AG09319 (cell line): ENCODE data around the gene PROX2.

ENCODE experiments used
- DNase-seq: peaks from one replicate; pipeline ENCODE4 v3.0.0-alpha.2; 2010; ENCODE audit warnings: low read depth; ENCODE audit errors: extremely low read depth
- TF ChIP-seq, protein P1 (sequence below): IDR thresholded peaks from 2 replicates; pipeline ENCODE4 v1.5.1; 2011; ENCODE audit warnings: low read depth, mild to moderate bottlenecking, inconsistent platforms, low read length, moderate library complexity

PROX2 gene

DNA sequence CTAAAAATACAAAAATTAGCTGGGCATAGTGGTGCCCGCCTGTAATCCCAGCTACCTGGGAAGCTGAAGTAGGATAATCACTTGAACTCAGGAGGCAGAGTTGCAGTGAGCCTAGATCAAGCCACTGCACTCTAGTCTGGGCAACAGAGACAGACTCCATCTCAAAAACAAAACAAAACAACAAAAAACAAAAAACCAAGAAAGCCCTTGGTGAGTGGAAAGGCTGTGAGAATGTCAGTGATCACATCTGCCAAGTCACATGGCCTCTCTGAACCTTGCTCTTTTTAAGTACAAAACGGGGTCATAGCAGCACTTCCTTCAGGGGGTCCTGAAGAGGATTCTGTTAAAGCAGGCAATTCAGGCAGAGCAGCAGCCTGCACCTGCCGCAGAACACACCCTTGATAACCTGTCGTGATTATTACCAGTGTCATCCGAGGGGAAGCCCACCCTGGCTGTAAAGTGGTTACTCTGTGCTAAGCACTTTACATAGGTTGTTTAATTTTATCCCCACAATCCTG, 37.5 kb upstream of the PROX2 start:
- TF ChIP-seq, protein P1, sequence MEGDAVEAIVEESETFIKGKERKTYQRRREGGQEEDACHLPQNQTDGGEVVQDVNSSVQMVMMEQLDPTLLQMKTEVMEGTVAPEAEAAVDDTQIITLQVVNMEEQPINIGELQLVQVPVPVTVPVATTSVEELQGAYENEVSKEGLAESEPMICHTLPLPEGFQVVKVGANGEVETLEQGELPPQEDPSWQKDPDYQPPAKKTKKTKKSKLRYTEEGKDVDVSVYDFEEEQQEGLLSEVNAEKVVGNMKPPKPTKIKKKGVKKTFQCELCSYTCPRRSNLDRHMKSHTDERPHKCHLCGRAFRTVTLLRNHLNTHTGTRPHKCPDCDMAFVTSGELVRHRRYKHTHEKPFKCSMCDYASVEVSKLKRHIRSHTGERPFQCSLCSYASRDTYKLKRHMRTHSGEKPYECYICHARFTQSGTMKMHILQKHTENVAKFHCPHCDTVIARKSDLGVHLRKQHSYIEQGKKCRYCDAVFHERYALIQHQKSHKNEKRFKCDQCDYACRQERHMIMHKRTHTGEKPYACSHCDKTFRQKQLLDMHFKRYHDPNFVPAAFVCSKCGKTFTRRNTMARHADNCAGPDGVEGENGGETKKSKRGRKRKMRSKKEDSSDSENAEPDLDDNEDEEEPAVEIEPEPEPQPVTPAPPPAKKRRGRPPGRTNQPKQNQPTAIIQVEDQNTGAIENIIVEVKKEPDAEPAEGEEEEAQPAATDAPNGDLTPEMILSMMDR = no peak

DNA sequence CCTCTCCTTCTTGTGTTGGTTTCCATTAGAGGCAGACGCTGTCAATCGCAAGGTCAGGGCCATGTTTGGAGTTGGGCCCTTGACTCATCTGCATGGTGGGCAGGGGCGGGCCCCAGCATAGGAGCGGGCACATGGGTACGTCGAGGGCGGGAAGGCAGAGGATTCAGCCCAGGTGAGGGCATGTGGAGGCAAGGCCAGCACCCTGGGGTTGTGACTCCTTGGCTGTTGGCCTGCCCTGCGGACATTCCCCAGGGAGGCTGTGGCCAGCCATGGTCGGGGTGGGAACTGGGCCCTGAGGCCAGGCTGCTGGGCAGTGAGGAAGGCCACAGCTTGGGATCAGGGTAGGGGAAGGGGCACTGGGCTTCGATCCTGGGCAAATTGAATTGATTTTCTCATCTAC, 36.9 kb upstream of the PROX2 start:
- TF ChIP-seq, protein P1 = no peak
- no peak for DNase-seq

More for the DNA sequence above, 37.5 kb upstream of the PROX2 start:
- DNase-seq = no peak

DNA sequence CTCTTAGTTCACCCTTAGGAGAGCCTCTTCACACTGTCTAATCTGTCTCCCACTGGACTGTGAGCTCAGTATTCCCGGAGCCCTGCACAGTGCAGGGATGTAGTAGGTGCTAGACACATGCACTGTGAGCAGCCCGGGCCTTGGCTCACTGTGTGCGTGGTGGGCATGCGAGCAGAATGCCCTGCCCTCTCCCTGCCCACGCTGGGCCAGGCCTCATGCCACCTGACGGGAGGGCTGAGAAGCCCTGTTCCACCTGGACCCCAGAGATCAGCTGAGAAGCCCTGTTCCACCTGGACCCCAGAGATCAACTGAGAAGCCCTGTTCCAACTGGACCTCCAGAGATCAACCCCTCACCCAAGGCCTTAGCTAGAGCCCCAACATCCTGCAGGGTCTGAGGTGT, 36.2 kb upstream of the PROX2 start:
- no peak for DNase-seq
- TF ChIP-seq, protein P1 = no peak

DNA sequence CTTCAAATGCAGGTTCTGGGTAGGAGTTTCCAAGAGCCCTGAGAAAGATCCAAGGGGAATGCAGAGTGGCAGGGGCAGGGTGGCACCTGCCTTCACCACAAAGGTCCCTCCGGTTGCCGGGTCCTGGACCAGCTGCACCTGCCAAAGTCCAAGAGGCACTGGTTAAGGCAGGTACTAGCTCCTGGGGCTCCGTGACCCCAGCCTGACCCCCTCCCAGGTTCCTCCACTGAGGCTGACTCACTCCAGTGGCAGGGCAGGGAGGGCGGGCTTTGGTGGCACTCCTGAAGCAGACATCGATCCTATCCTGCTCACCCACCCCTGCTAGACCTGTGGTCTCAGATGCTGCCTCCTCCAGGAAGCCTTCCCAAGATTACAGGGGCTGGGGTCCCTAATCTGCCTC, 35.8 kb upstream of the PROX2 start:
- DNase-seq = no peak
- TF ChIP-seq, protein P1 = no peak

DNA sequence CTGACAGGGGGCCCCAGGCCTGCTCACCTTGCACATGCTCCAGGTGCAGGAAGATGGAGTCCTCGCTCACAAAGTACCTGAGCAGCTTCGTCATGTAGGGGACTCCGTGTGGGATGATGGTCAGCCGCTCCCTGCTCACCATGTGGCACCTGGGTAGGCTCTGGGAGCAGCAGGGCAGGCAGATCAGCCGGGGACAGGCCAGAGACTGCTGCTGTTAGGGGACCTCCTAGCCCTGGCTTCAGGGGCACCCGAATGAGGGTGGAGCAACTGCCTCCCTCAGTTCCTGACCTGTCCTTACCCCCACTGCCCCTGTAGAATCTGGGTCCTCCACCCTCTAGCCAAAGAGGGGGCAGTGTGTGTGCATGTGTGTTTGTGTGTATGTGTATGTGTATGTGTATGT, 35.3 kb upstream of the PROX2 start:
- TF ChIP-seq, protein P1 = no peak
- no peak for DNase-seq

DNA sequence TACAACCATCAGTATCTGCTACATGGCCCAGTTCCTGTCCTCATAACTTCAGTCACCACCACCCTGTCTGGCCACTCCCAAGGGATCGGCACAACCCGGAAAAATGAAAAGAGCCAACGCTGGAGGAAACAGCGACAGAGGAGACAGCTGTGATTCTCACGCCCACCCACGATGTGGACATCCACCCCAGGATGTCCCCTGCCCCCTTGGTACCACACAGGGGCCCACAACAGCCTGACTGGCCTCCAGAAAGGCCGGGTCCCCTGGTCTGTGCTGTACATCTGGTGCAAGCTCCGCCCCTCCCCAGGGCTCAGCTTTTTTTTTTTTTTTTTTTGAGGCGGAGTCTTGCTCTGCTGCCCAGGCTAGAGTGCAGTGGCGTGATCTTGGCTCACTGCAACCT, 34.6 kb upstream of the PROX2 start:
- DNase-seq = no peak
- TF ChIP-seq, protein P1 = no peak

DNA sequence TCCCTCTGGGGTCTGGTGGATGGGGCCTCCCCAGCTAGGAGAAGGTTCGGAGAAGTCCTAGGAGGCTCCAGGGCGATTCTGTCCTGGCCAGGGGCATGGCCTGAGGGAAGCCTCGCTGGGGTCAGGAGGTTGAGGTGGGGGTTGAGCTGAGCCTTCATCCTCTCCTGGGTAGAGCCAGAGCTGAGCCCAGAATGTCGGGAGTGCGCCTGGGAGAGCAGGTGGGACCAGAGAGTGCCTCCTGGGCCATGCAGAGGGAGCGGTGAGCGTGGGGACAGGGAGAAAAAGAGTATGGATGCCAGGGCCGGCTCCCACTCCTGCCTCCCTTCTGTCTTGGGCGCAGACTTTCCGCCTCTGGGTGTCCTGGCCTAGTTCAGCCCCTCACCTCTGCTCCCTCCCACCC, 34.0 kb upstream of the PROX2 start:
- TF ChIP-seq, protein P1 = no peak

More for the DNA sequence above, 34.0 kb upstream of the PROX2 start:
- DNase-seq = no peak
